A673 (cell line): ENCODE measurements around the gene TGIF2. TPM values are rescaled to one million over a fixed set of nuclear protein-coding genes. Genes with fewer than 3 reads are reported as not detected.
"Not testable (repeated sequence)": the region's sequence is repeated elsewhere in the genome, so short reads cannot be mapped to it uniquely, and the experiment has no call there.

ENCODE experiments used
- BruUV-seq: library from RNA; stranded (reverse); fragments of 400-500 nt; replicated peaks from 2 replicates; lab custom pipeline; 2021; lab: Mats Ljungman, UMichigan
- CTCF ChIA-PET: fragments of 300-600 bp; sonication (Branson Sonifier 250); formaldehyde crosslinking; loops from one replicate; lab custom pipeline; 2022; ENCODE audit warnings: antibody characterized with exemption; lab: Charles Lee
- POLR2A ChIA-PET: fragments of 300-600 bp; sonication (Branson Sonifier 250); formaldehyde crosslinking; loops from one replicate; lab custom pipeline; 2022; ENCODE audit warnings: antibody characterized with exemption; ENCODE audit not compliant: low non-redundant PET; lab: Charles Lee
- DNase-seq: peaks from one replicate; pipeline ENCODE4 v3.0.0-alpha.2; 2015; ENCODE audit warnings: low spot score
- H3K27ac ChIP-seq: fragments of 200-600 bp; sonication (generic); 2 replicates; pipeline ENCODE4 v1.5.1; 2016; ENCODE audit warnings: mixed run types, low read depth, mild to moderate bottlenecking, mixed read lengths, antibody characterized with exemption, low read length; ENCODE audit not compliant: poor library complexity, severe bottlenecking
- H3K27me3 ChIP-seq: fragments of 200-600 bp; sonication (generic); replicated peaks from 2 replicates; pipeline ENCODE4 v1.6.1; 2017; ENCODE audit warnings: mixed run types, low read depth, mild to moderate bottlenecking, mixed read lengths, antibody characterized with exemption, low read length; ENCODE audit not compliant: insufficient read depth, poor library complexity
- H3K36me3 ChIP-seq: fragments of 200-600 bp; sonication (generic); 2 replicates; pipeline ENCODE4 v1.6.1; 2016; ENCODE audit warnings: mixed run types, mild to moderate bottlenecking, mixed read lengths, antibody characterized with exemption, low read length; ENCODE audit not compliant: insufficient read depth, poor library complexity, severe bottlenecking
- H3K4me1 ChIP-seq: fragments of 200-600 bp; sonication (generic); 2 replicates; pipeline ENCODE4 v1.6.1; 2017; ENCODE audit warnings: mixed run types, mild to moderate bottlenecking, mixed read lengths, antibody characterized with exemption, low read length; ENCODE audit not compliant: insufficient read depth, poor library complexity, severe bottlenecking
- H3K4me3 ChIP-seq: fragments of 200-600 bp; sonication (generic); 2 replicates; pipeline ENCODE4 v1.5.1; 2016; ENCODE audit warnings: low read depth, mixed run types, mild to moderate bottlenecking, mixed read lengths, low read length; ENCODE audit not compliant: poor library complexity, severe bottlenecking
- H3K9me3 ChIP-seq: fragments of 200-600 bp; sonication (generic); 2 replicates; pipeline ENCODE4 v1.6.1; 2016; ENCODE audit warnings: mixed run types, low read depth, mild to moderate bottlenecking, mixed read lengths, antibody characterized with exemption, low read length; ENCODE audit not compliant: poor library complexity, severe bottlenecking
- CTCF ChIP-seq: fragments of 300-800, 200-600 bp; sonication (generic); conservative IDR thresholded peaks from 2 replicates; pipeline ENCODE4 v1.5.1; 2017; ENCODE audit warnings: low read depth, mild to moderate bottlenecking, antibody characterized with exemption, low read length, moderate library complexity, mixed read lengths
- EZH2 ChIP-seq: fragments of 200-600 bp; sonication (generic); IDR thresholded peaks from 2 replicates; pipeline ENCODE4 v1.6.1; 2017; ENCODE audit warnings: borderline replicate concordance, low read depth, mild to moderate bottlenecking, mixed read lengths, antibody characterized with exemption, low read length; ENCODE audit not compliant: poor library complexity, severe bottlenecking
- intact Hi-C: fragments of 100-400 bp; cut with micrococcal nuclease; formaldehyde crosslinking; loops from one replicate; pipeline ENCODE4 v1.10.0; 2022; ENCODE audit not compliant: unreplicated experiment
- total RNA-seq: library from RNA; stranded (reverse); gene quantifications from 2 replicates; pipeline ENCODE4 v1.2.3, GENCODE V29; 2021

TGIF2 gene
- total RNA-seq, 1 experiment from 2014 or later, result 59.0 TPM

DNA sequence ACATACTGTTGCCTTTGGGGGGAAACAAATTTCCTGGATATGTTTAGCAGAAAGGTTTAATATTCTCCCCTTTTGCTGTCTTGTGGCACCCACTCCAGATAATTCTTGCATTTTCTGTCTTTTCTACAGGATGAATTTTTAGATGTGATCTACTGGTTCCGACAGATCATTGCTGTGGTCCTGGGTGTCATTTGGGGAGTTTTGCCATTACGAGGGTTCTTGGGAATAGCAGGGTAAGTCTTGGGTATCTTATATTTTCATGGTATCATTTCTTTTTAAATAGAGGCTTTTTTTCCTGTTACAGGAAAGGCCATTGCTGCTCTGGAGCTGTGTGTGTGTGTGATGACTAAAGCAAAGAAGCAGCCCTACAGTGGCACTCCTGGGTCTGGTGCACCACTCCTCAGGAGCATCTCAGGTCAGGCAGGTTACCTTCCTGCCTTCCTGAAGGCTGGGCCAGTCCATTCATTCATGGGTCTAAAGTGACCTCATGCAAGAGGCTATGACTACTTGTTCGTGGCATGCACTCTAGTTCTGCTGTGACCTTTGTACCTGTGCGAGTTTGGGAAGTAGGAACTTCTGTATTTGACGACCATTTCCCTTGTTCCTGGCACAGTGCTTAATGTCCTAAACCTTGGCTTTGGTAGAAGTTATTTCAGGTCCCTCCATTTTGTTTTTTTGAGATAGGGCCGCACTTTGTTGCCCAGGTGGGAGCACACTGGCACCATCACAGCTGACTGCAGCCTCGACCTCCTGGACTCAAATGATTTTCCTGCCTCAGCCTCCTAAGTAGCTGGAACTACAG is 34.4 kb downstream of the TGIF2 start:
- POLR2A ChIA-PET, result no interaction called here

GRCh38 chr20:36608388-36608728 is 35.0 kb downstream of the TGIF2 start:
- H3K27me3 ChIP-seq, DNase-seq, intact Hi-C loops, POLR2A ChIA-PET, H3K27ac ChIP-seq, H3K4me3 ChIP-seq, BruUV-seq, CTCF ChIA-PET, H3K9me3 ChIP-seq: not testable (repeated sequence)
- Histone ChIP-seq H3K36me3 (peaks cover 52% of the 10 kb centered on the region), H3K4me1 (peaks cover 10% of the 10 kb centered on the region)

More for the DNA sequence above, 34.4 kb downstream of the TGIF2 start:
- Histone ChIP-seq H3K9me3 (no peaks in the 10 kb centered on the region), H3K27me3 (no peaks in the 10 kb centered on the region), H3K4me3 (no peak overlapping the region), H3K4me1 (peaks cover 10% of the 10 kb centered on the region), H3K36me3 (peaks cover 47% of the 10 kb centered on the region), H3K27ac (no peak overlapping the region)
- intact Hi-C loops, result no loop called here
- TF ChIP-seq CTCF (no peak), EZH2 (no peak)
- CTCF ChIA-PET, result interaction anchor here (0.7 kb wide), 1 partner anchor 305 kb away, joined by 5 read pairs; no protein-coding TSS in a partner anchor
- BruUV-seq, result no TSS peak
- DNase-seq, result no peak

GRCh38 chr20:36611625-36612024 is 38.2 kb downstream of the TGIF2 start:
- Histone ChIP-seq H3K27me3 (no peaks in the 10 kb centered on the region), H3K4me3 (no peak overlapping the region), H3K36me3 (peaks cover 58% of the 10 kb centered on the region), H3K27ac (no peak overlapping the region), H3K4me1 (peaks cover 4% of the 10 kb centered on the region), H3K9me3 (no peaks in the 10 kb centered on the region)
- POLR2A ChIA-PET, result interaction anchor here (0.6 kb wide), 2 partner anchors 12 to 146 kb away, joined by 3 to 4 read pairs; no protein-coding TSS in a partner anchor
- DNase-seq, result no peak
- intact Hi-C loops, result loop anchor here (2.0 kb wide), 1 partner anchor 275 kb away; no protein-coding TSS in a partner anchor
- TF ChIP-seq EZH2 (no peak), CTCF (no peak)
- BruUV-seq, result no TSS peak
- CTCF ChIA-PET, result interaction anchor here (1.3 kb wide), 1 partner anchor 252 kb away, joined by 3 read pairs; a partner anchor contains a TSS
